GM12878 (cell line): ENCODE results near the gene GAREM1. TPM values are rescaled to one million over a fixed set of nuclear protein-coding genes. Genes with fewer than 3 reads are reported as not detected.

Experiments used
- ATAC-seq: fragments of 200-7000 bp; cut with Tn5 transposase; 3 replicates; pipeline ENCODE4 v1.9.1; 2020; ENCODE audit warnings: mild to moderate bottlenecking, moderate library complexity
- BruUV-seq: library from RNA; stranded (reverse); fragments of 400-500 nt; replicated peaks from 2 replicates; lab custom pipeline; 2021; lab: Mats Ljungman, UMichigan
- CTCF ChIA-PET: fragments of 300-600 bp; sonication (Branson Sonifier 250); formaldehyde crosslinking; extraction: SDS; loops from one replicate; lab custom pipeline; 2021; ENCODE audit warnings: inconsistent platforms; lab: Yijun Ruan, JAX
- POLR2A ChIA-PET: fragments of 350-600 bp; formaldehyde crosslinking; extraction: SDS; loops from one replicate; lab custom pipeline; 2021; ENCODE audit warnings: inconsistent platforms; lab: Charles Lee
- RAD21 ChIA-PET: fragments of 300-600 bp; sonication (Branson Sonifier 250); formaldehyde crosslinking; loops from one replicate; lab custom pipeline; 2023; ENCODE audit warnings: antibody characterized with exemption; ENCODE audit not compliant: unreplicated experiment; lab: Charles Lee
- SMC1A ChIA-PET: fragments of 300-600 bp; sonication (Branson Sonifier 250); formaldehyde crosslinking; loops from one replicate; lab custom pipeline; 2023; ENCODE audit not compliant: unreplicated experiment, uncharacterized antibody; lab: Charles Lee
- DNase-seq: peaks from one replicate; pipeline ENCODE4 v3.0.0-alpha.2; 2011; ENCODE audit warnings: low read depth, low spot score
- FAIRE-seq: peaks from 3 replicates; lab custom pipeline; 2011; peaks lifted over from hg19 to GRCh38; lab: Jason Lieb, UNC
- H2AFZ ChIP-seq: 2 replicates; pipeline ENCODE4 v1.6.0; 2011; ENCODE audit warnings: low read depth, low read length, control low read depth; ENCODE audit not compliant: control insufficient read depth
- H3K27ac ChIP-seq: 2 replicates; pipeline ENCODE4 v1.5.1; 2011; ENCODE audit warnings: control low read depth; ENCODE audit not compliant: control insufficient read depth, insufficient read depth
- H3K27me3 ChIP-seq, 2 experiments: replicated peaks in 1 of 2; 2 replicates each; pipeline versions ENCODE4 v1.6.0 to v1.6.1; 2011; ENCODE audit warnings: low read length in 1 of 2; ENCODE audit not compliant: control insufficient read depth in 2 of 2, insufficient read depth in 2 of 2
- H3K36me3 ChIP-seq, 2 experiments: 2 replicates each; pipeline ENCODE4 v1.5.1; 2011; ENCODE audit warnings: low read length in 1 of 2; ENCODE audit not compliant: control insufficient read depth in 2 of 2, insufficient read depth in 2 of 2
- H3K4me1 ChIP-seq: 2 replicates; pipeline ENCODE4 v1.6.1; 2011; ENCODE audit warnings: mild to moderate bottlenecking, low read length, moderate library complexity, mixed read lengths; ENCODE audit not compliant: control insufficient read depth, insufficient read depth
- H3K4me2 ChIP-seq: 2 replicates; pipeline ENCODE4 v1.6.0; 2011; ENCODE audit warnings: control low read depth; ENCODE audit not compliant: control insufficient read depth, insufficient read depth
- H3K4me3 ChIP-seq: fragments of 200-600 bp; sonication (generic); 2 replicates; pipeline ENCODE4 v1.5.1; 2016
- H3K79me2 ChIP-seq: 2 replicates; pipeline ENCODE4 v1.6.0; 2011; ENCODE audit warnings: low read length; ENCODE audit not compliant: control insufficient read depth, insufficient read depth
- H3K9ac ChIP-seq: 2 replicates; pipeline ENCODE4 v1.8.0; 2011; ENCODE audit warnings: low read length, control low read depth, mixed read lengths; ENCODE audit not compliant: control insufficient read depth, insufficient read depth
- H3K9me3 ChIP-seq: replicated peaks from 3 replicates; pipeline ENCODE4 v1.5.1; 2011; ENCODE audit warnings: mild to moderate bottlenecking, low read length; ENCODE audit not compliant: control insufficient read depth, insufficient read depth
- H4K20me1 ChIP-seq: 2 replicates; pipeline ENCODE4 v1.6.0; 2011; ENCODE audit not compliant: control insufficient read depth, insufficient read depth
- WGBS: methylation state at CpG from one replicate; pipeline ENCODE4 v1.1.6; 2016; ENCODE audit warnings: low lambda C conversion rate; ENCODE audit not compliant: insufficient replicate concordance, insufficient coverage; ENCODE audit errors: missing lambda C conversion rate; 5-methylcytosine and 5-hydroxymethylcytosine counted together
- in situ Hi-C: fragments of 300-500 bp; cut with MboI; formaldehyde crosslinking; loops from 9 replicates; pipeline ENCODE4 v1.14.3; 2018; ENCODE audit warnings: mixed read lengths
- intact Hi-C: fragments of 100-400 bp; cut with micrococcal nuclease; formaldehyde crosslinking; loops from one replicate; pipeline ENCODE4 v1.14.2; 2022; ENCODE audit not compliant: unreplicated experiment
- polyA plus RNA-seq, 11 experiments: library from polyadenylated mRNA; depleted of rRNA in 4 of 11; unstranded in 6 of 11; stranded (reverse) in 5 of 11; fragments of >200 nt; fragmentation: Nextera tagmentation in 4 of 11; fragmentation: Illumina TruSeq in 1 of 11; extraction: Ambion mirVana in 4 of 11; extraction: Trizol in 1 of 11; gene quantifications; 1 replicate in 1 of 11; 2 replicates in 10 of 11; pipeline versions ENCODE4 v1.2.1 to v1.2.3, GENCODE V29; 2011 to 2016; ENCODE audit warnings: inconsistent platforms in 2 of 11, missing spikeins in 2 of 11, low read depth in 1 of 11
- total RNA-seq, 4 experiments: library from RNA; depleted of rRNA in 3 of 4; stranded (reverse); fragments of >200 nt in 3 of 4; fragmentation: Illumina TruSeq in 1 of 4; extraction: Trizol in 1 of 4; gene quantifications; 2 replicates each; pipeline versions ENCODE4 v1.2.1 to v1.2.3, GENCODE V29; 2013 to 2021
- TF ChIP-seq, protein P1 (sequence below): IDR thresholded peaks from 2 replicates; pipeline ENCODE4 v1.6.1; 2012; ENCODE audit warnings: mild to moderate bottlenecking, low read depth, low read length
- TF ChIP-seq, protein P2 (sequence below): fragments of 450-650 bp; IDR thresholded peaks from 2 replicates; pipeline ENCODE4 v1.6.1; 2016; ENCODE audit warnings: mild to moderate bottlenecking, moderate library complexity, borderline replicate concordance

The GAREM1 gene
- total and polyA plus RNA-seq, 10 of the 15 experiments (the other 5 are each of a cell fraction or from before 2014, with no cell fraction given): 0.05 to 0.29 (median 0.05) TPM; not detected in 7

GRCh38 chr18:32437100-32437834 is 33.4 kb downstream of the GAREM1 start:
- Histone ChIP-seq H3K36me3 (no peaks in the 10 kb centered on the region), H4K20me1 (no peaks in the 10 kb centered on the region), H3K4me1 (no peaks in the 10 kb centered on the region), H2AFZ (no peak overlapping the region), H3K4me3 (no peak overlapping the region), H3K9me3 (no peaks in the 10 kb centered on the region), H3K27me3 (peaks cover 0 to 2% of the 10 kb centered on the region in 2 experiments; a peak in 2 of 4 replicates), H3K27ac (no peak overlapping the region), H3K4me2 (no peak overlapping the region), H3K9ac (no peak overlapping the region), H3K79me2 (no peaks in the 10 kb centered on the region)
- ChIA-PET SMC1A (no interaction called here), CTCF (no interaction called here), RAD21 (no interaction called here), POLR2A (no interaction called here)
- 23% methylated on average over 7 of the region's 7 CpGs for WGBS
- BruUV-seq: no TSS peak
- TF ChIP-seq, protein P1, sequence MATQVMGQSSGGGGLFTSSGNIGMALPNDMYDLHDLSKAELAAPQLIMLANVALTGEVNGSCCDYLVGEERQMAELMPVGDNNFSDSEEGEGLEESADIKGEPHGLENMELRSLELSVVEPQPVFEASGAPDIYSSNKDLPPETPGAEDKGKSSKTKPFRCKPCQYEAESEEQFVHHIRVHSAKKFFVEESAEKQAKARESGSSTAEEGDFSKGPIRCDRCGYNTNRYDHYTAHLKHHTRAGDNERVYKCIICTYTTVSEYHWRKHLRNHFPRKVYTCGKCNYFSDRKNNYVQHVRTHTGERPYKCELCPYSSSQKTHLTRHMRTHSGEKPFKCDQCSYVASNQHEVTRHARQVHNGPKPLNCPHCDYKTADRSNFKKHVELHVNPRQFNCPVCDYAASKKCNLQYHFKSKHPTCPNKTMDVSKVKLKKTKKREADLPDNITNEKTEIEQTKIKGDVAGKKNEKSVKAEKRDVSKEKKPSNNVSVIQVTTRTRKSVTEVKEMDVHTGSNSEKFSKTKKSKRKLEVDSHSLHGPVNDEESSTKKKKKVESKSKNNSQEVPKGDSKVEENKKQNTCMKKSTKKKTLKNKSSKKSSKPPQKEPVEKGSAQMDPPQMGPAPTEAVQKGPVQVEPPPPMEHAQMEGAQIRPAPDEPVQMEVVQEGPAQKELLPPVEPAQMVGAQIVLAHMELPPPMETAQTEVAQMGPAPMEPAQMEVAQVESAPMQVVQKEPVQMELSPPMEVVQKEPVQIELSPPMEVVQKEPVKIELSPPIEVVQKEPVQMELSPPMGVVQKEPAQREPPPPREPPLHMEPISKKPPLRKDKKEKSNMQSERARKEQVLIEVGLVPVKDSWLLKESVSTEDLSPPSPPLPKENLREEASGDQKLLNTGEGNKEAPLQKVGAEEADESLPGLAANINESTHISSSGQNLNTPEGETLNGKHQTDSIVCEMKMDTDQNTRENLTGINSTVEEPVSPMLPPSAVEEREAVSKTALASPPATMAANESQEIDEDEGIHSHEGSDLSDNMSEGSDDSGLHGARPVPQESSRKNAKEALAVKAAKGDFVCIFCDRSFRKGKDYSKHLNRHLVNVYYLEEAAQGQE: no peak
- TF ChIP-seq, protein P2, sequence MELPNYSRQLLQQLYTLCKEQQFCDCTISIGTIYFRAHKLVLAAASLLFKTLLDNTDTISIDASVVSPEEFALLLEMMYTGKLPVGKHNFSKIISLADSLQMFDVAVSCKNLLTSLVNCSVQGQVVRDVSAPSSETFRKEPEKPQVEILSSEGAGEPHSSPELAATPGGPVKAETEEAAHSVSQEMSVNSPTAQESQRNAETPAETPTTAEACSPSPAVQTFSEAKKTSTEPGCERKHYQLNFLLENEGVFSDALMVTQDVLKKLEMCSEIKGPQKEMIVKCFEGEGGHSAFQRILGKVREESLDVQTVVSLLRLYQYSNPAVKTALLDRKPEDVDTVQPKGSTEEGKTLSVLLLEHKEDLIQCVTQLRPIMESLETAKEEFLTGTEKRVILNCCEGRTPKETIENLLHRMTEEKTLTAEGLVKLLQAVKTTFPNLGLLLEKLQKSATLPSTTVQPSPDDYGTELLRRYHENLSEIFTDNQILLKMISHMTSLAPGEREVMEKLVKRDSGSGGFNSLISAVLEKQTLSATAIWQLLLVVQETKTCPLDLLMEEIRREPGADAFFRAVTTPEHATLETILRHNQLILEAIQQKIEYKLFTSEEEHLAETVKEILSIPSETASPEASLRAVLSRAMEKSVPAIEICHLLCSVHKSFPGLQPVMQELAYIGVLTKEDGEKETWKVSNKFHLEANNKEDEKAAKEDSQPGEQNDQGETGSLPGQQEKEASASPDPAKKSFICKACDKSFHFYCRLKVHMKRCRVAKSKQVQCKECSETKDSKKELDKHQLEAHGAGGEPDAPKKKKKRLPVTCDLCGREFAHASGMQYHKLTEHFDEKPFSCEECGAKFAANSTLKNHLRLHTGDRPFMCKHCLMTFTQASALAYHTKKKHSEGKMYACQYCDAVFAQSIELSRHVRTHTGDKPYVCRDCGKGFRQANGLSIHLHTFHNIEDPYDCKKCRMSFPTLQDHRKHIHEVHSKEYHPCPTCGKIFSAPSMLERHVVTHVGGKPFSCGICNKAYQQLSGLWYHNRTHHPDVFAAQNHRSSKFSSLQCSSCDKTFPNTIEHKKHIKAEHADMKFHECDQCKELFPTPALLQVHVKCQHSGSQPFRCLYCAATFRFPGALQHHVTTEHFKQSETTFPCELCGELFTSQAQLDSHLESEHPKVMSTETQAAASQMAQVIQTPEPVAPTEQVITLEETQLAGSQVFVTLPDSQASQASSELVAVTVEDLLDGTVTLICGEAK: no peak
- in situ Hi-C loops (no loop called here), intact Hi-C loops (no loop called here)
- FAIRE-seq: no peak
- no peak for ATAC-seq
- no peak for DNase-seq
